Keratinocyte (primary cell): ENCODE measurements around the gene C3orf33. TPM values are rescaled to one million over a fixed set of nuclear protein-coding genes. Genes with fewer than 3 reads are reported as not detected.

Source experiments
- DNase-seq: peaks from one replicate; pipeline ENCODE4 v3.0.0-alpha.2; 2011; ENCODE audit warnings: low read depth, missing footprints, low spot score
- FAIRE-seq: peaks from 2 replicates; lab custom pipeline; 2011; peaks lifted over from hg19 to GRCh38; lab: Jason Lieb, UNC
- H2AFZ ChIP-seq: 2 replicates; pipeline ENCODE4 v1.6.0; 2012; ENCODE audit warnings: low read length, control low read depth, inconsistent platforms; ENCODE audit not compliant: control insufficient read depth
- H3K27ac ChIP-seq: 2 replicates; pipeline ENCODE4 v1.5.1; 2011; ENCODE audit warnings: low read length; ENCODE audit not compliant: control insufficient read depth, insufficient read depth
- H3K27me3 ChIP-seq: 3 replicates; pipeline ENCODE4 v1.6.0; 2011; ENCODE audit warnings: low read length; ENCODE audit not compliant: control insufficient read depth, insufficient read depth; ENCODE audit errors: extremely low read depth
- H3K36me3 ChIP-seq, 2 experiments: 2 replicates in 1 of 2; 3 replicates in 1 of 2; pipeline ENCODE4 v1.5.1; 2011; ENCODE audit warnings: low read length in 2 of 2, mild to moderate bottlenecking in 1 of 2; ENCODE audit not compliant: control insufficient read depth in 2 of 2, insufficient read depth in 2 of 2; ENCODE audit errors: extremely low read depth in 1 of 2
- H3K4me1 ChIP-seq: 3 replicates; pipeline ENCODE4 v1.5.1; 2011; ENCODE audit warnings: low read length; ENCODE audit not compliant: control insufficient read depth, insufficient read depth; ENCODE audit errors: extremely low read depth
- H3K4me2 ChIP-seq: 3 replicates; pipeline ENCODE4 v1.6.0; 2011; ENCODE audit warnings: low read depth, low read length; ENCODE audit not compliant: control insufficient read depth, insufficient read depth; ENCODE audit errors: extremely low read depth
- H3K4me3 ChIP-seq, 3 experiments: fragments of 200-600 bp in 1 of 3; sonication (generic) in 1 of 3; 2 replicates in 2 of 3; 3 replicates in 1 of 3; pipeline ENCODE4 v1.5.1; 2011 to 2016; ENCODE audit warnings: low read length in 3 of 3, mild to moderate bottlenecking in 3 of 3, control low read depth in 2 of 3, inconsistent platforms in 1 of 3, low read depth in 1 of 3, mixed read lengths in 1 of 3, mixed run types in 1 of 3, moderate library complexity in 1 of 3; ENCODE audit not compliant: control insufficient read depth in 2 of 3, insufficient read depth in 2 of 3; ENCODE audit errors: extremely low read depth in 1 of 3
- H3K79me2 ChIP-seq: 2 replicates; pipeline ENCODE4 v1.6.0; 2012; ENCODE audit warnings: low read length; ENCODE audit not compliant: control insufficient read depth, insufficient read depth
- H3K9ac ChIP-seq: 3 replicates; pipeline ENCODE4 v1.6.0; 2011; ENCODE audit warnings: low read length; ENCODE audit not compliant: control insufficient read depth, insufficient read depth; ENCODE audit errors: extremely low read depth
- H3K9me1 ChIP-seq: 3 replicates; pipeline ENCODE4 v1.6.0; 2011; ENCODE audit warnings: low read length; ENCODE audit not compliant: control insufficient read depth, insufficient read depth; ENCODE audit errors: extremely low read depth
- H3K9me3 ChIP-seq: 2 replicates; pipeline ENCODE4 v1.5.1; 2012; ENCODE audit warnings: low read depth, low read length; ENCODE audit not compliant: control insufficient read depth
- H4K20me1 ChIP-seq: 3 replicates; pipeline ENCODE4 v1.6.0; 2011; ENCODE audit warnings: low read length; ENCODE audit not compliant: control insufficient read depth, insufficient read depth; ENCODE audit errors: extremely low read depth
- EZH2 ChIP-seq: IDR thresholded peaks from one replicate; pipeline ENCODE4 v1.6.1; 2012; ENCODE audit warnings: inconsistent platforms, mild to moderate bottlenecking, low read length, moderate library complexity
- dilution Hi-C: fragments of 300-500 bp; cut with MboI; formaldehyde crosslinking; loops from one replicate; pipeline ENCODE4 v1.7.0; 2020; ENCODE audit warnings: low sequenced_read_pairs; ENCODE audit not compliant: extremely low pct_ligation_motif_present
- polyA plus RNA-seq, 5 experiments: library from polyadenylated mRNA; depleted of rRNA in 3 of 5; stranded (reverse) in 3 of 5; stranded (forward) in 1 of 5; unstranded in 1 of 5; fragments of >200 nt; gene quantifications; 1 replicate in 1 of 5; 2 replicates in 3 of 5; 3 replicates in 1 of 5; pipeline versions ENCODE4 v1.2.1 to v1.2.3, GENCODE V29; 2011 to 2012; ENCODE audit warnings: missing spikeins in 2 of 5, low read depth in 1 of 5, low replicate concordance in 1 of 5
- TF ChIP-seq, protein P1 (sequence below), 3 experiments: IDR thresholded peaks in 1 of 3; conservative IDR thresholded peaks in 1 of 3; optimal IDR thresholded peaks in 1 of 3; 2 replicates in 2 of 3; 3 replicates in 1 of 3; pipeline versions ENCODE3 to v1.5.1; 2011; ENCODE audit warnings: low read length in 3 of 3, mild to moderate bottlenecking in 3 of 3, moderate library complexity in 2 of 3, control low read depth in 1 of 3, inconsistent platforms in 1 of 3; ENCODE audit not compliant: insufficient read depth in 2 of 3; ENCODE audit errors: extremely low read depth in 1 of 3

Gene C3orf33
- polyA plus RNA-seq, 1 donor (not counting 4 experiments of a cell fraction or from before 2014, with no cell fraction given): 2.9 TPM

DNA sequence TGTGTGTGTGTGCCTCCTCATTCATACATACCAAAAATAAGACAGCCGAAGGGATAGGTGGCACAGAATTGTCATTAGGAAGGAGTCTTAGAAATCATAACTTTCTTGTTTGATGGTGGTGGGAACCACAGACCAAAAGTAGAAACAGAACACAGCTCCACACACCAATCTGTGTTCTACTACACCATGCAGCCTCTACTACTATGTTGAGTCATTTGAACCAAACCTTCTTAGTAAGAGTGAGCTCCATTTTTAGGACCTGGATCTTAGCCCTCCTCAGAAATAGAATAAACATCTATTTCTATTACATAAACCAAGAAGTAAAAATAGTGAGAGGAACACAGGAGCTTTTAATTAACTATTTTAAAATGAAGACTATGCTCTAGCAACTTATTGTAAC lies 33.3 kb downstream of the C3orf33 start:
- Histone ChIP-seq H3K9ac (no peak overlapping the region), H3K9me3 (no peaks in the 10 kb centered on the region), H3K36me3 (no peaks in the 10 kb centered on the region), H3K9me1 (no peaks in the 10 kb centered on the region), H3K4me3 (no peak overlapping the region), H3K4me2 (no peak overlapping the region), H3K27ac (no peak overlapping the region), H2AFZ (no peak overlapping the region), H3K79me2 (no peaks in the 10 kb centered on the region), H3K4me1 (no peaks in the 10 kb centered on the region), H4K20me1 (no peaks in the 10 kb centered on the region), H3K27me3 (no peaks in the 10 kb centered on the region)
- no peak for FAIRE-seq
- no peak for DNase-seq
- dilution Hi-C loops: no loop called here
- TF ChIP-seq, protein P1, sequence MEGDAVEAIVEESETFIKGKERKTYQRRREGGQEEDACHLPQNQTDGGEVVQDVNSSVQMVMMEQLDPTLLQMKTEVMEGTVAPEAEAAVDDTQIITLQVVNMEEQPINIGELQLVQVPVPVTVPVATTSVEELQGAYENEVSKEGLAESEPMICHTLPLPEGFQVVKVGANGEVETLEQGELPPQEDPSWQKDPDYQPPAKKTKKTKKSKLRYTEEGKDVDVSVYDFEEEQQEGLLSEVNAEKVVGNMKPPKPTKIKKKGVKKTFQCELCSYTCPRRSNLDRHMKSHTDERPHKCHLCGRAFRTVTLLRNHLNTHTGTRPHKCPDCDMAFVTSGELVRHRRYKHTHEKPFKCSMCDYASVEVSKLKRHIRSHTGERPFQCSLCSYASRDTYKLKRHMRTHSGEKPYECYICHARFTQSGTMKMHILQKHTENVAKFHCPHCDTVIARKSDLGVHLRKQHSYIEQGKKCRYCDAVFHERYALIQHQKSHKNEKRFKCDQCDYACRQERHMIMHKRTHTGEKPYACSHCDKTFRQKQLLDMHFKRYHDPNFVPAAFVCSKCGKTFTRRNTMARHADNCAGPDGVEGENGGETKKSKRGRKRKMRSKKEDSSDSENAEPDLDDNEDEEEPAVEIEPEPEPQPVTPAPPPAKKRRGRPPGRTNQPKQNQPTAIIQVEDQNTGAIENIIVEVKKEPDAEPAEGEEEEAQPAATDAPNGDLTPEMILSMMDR (optimal IDR thresholded peaks at IDR 0.05 in 1 of 3, IDR thresholded peaks at IDR 0.05 in 1 of 3, conservative IDR thresholded peaks at IDR 0.05 in 1 of 3; ENCODE audit: extremely low read depth in 1 of 3, insufficient read depth in 2 of 3, low read length in 3 of 3): no peak
- TF ChIP-seq EZH2: no peak

DNA sequence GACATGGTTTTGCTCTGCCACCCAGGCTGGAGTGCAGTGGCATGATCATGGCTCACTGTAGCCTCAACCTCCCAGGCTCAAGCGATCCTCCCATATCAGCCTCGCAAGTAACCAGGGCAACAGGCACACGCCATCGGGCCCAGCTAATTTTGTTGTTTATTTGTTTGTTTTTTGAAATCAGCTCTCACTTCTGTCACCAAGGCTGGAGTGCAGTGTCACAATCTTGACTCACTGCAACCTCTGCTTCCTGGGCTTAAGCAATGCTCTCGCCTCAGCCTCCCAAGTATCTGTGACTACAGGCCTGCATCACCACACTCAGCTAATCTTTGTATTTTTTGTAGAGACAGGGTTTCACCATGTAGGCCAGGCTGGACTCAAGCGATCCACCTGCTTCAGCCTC lies 35.0 kb downstream of the C3orf33 start:
- dilution Hi-C loops: no loop called here
- no peak overlapping the region for H3K4me3 ChIP-seq
- no peaks in the 10 kb centered on the region for H3K27me3 ChIP-seq
- no peaks in the 10 kb centered on the region for H3K9me3 ChIP-seq
- H3K79me2 ChIP-seq: no peaks in the 10 kb centered on the region
- no peaks in the 10 kb centered on the region for H4K20me1 ChIP-seq
- TF ChIP-seq EZH2: no peak
- TF ChIP-seq, protein P1 (optimal IDR thresholded peaks at IDR 0.05 in 1 of 3, IDR thresholded peaks at IDR 0.05 in 1 of 3, conservative IDR thresholded peaks at IDR 0.05 in 1 of 3; ENCODE audit: extremely low read depth in 1 of 3, insufficient read depth in 2 of 3, low read length in 3 of 3): no peak
- no peak overlapping the region for H3K9ac ChIP-seq
- H3K4me2 ChIP-seq: no peak overlapping the region
- FAIRE-seq (no peak), DNase-seq (no peak)
- H2AFZ ChIP-seq: no peak overlapping the region
- no peaks in the 10 kb centered on the region for H3K4me1 ChIP-seq
- H3K36me3 ChIP-seq: no peaks in the 10 kb centered on the region
- H3K9me1 ChIP-seq: no peaks in the 10 kb centered on the region
- no peak overlapping the region for H3K27ac ChIP-seq
